Stimulated activated CD4-positive, alpha-beta T cell treated with anti-CD3 and anti-CD28 coated beads, Interleukin-15, amount 100 ng/mL, for 48 hours (primary cell): Measurements from ENCODE around the gene IL17B.
"Not testable (repeated sequence)": the region's sequence is repeated elsewhere in the genome, so short reads cannot be mapped to it uniquely, and the experiment has no call there.

Source experiments
- DNase-seq, 2 donors: peaks; one replicate each; pipeline ENCODE4 v3.0.0-alpha.2; 2020; ENCODE audit warnings: low read depth in 2 of 2

IL17B gene

GRCh38 chr5:149400304-149400703 lies 21.2 kb upstream of the IL17B start:
- no peak for DNase-seq

DNA sequence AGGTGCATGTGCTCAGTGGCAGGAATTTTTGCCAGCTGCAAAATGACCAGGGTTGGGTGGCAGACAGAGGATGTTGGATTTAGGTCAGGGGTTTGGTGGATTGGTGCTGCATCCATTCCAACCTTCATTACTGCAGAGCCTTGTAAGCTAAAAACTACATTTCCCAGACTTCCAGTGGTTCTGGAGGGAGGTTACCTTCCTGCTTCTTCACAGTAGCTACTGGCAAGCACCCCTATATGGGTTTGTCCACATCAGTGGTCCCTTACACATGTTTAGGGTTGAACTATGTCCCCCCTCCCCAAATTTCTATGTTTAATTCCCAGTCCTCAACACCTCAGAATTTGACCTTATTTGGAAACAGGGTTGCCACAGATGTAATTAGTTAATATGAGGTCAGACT lies 20.7 kb upstream of the IL17B start:
- DNase-seq: no peak

DNA sequence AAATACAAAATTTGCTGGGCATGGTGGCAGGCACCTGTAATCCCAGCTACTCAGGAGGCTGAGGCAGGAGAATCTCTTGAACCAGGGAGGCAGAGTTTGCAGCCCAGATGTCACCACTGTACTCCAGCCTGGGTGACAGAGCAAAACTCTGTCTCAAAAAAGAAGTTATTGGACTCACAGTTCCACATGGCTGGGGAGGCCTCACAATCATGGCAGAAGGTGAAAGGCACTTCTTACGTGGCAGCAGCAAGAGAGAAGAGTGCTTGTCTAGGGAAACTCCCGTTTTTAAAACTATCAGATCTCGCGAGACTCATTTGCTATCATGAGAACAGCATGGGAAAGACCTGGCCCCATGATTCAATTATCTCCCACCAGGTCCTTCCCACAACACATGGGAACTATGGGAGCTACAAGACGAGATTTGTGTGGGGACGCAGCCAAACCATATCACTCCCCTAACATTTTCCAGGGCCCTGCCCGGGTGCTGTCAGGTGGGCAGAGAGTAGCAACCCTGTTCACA lies 19.7 kb upstream of the IL17B start:
- not testable (repeated sequence) for DNase-seq

DNA sequence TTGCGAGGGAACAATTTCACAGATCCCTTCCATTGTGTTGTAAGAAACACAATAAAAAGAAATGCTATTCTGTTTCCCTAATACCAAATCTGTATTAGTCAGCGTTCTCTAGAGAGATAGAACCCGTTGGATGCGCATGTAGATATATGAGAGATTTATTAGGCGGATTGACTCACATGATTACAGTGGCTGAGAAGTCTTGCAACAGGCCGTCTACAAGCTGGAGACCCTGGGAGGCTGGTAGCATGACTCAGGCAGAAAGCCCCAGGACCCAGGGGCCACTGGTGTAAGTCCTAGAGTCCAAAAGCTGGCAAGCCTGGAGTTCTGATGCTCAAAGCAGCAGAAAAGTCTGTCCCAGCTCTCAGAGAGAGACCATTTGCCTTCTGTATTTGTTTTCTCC lies 18.4 kb upstream of the IL17B start:
- no peak for DNase-seq

DNA sequence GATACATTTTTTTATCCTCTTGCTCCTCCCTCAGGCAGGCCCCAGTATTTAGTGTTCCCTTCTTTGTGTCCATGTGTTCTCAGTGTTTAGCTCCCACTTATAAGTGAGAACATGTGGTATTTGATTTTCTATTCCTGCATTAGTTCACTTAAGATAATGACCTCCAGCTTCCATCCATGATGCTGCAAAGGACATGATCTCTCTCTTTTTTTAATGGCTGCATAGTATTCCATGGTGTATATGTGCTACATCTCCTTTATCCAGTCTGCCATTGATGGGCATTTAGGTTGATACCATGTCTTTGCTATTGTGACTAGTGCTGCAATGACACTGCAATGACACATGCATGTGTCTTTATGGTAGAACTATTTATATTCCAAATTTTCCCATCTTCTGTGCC lies 15.9 kb upstream of the IL17B start:
- DNase-seq: not testable (repeated sequence)

DNA sequence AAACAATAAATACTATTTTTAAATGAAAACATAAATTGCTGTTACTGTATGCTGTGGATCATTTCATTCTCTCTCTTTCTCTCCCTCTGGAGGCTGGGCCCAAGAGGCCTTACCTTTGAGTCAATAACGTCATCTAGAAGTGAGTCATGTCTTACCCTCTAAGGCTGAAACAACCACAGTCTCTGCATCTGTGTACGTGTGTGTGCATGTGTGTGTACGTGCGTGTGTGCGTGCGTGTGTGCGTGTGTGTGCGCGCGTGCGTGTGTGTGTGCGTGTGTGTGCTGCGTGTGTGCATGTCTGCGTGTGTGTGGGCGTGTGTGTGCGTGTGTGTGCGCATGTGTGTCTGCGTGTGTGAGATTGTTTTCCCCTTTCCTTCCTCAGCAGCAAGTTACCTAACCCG lies 13.6 kb upstream of the IL17B start:
- peak in 1 of 2 donors; percentile 4 for DNase-seq

DNA sequence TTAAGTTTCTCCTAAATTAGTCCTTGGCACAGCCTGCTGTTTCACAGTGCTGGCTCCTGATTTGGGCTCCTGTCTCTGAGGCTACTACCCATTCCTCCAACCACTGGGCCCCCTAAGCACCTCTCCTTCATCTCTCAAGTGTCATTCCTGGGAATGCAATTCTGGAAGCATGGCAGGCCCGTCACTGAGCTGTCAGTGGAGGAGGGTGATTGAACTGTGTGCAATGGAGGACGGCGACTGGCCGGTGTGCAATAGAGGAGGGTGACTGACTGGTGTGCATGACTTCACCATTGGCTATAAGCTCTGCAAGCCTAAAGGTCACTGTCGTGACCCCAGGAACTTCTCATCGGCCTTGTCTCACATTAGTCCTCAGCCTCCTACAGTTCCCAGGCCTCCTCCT lies 12.4 kb upstream of the IL17B start:
- DNase-seq: no peak

DNA sequence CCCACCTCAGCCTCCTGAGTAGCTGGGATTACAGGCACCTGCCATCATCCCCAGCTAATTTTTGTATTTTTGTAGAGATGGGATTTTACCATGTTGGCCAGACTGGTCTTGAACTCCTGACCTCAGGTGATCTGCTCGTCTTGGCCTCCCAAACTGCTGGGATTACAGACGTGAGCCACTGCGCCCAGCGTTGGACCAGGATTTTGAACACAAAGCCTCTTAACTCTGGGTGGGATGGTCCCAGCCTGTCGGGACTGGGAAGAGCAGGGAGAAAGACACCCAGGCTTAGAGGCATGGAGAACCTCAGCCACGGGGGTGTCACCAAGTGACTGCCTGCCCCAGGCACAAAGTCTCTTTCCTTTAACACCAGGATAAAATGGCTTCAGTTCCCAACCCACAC lies 12.0 kb upstream of the IL17B start:
- not testable (repeated sequence) for DNase-seq

DNA sequence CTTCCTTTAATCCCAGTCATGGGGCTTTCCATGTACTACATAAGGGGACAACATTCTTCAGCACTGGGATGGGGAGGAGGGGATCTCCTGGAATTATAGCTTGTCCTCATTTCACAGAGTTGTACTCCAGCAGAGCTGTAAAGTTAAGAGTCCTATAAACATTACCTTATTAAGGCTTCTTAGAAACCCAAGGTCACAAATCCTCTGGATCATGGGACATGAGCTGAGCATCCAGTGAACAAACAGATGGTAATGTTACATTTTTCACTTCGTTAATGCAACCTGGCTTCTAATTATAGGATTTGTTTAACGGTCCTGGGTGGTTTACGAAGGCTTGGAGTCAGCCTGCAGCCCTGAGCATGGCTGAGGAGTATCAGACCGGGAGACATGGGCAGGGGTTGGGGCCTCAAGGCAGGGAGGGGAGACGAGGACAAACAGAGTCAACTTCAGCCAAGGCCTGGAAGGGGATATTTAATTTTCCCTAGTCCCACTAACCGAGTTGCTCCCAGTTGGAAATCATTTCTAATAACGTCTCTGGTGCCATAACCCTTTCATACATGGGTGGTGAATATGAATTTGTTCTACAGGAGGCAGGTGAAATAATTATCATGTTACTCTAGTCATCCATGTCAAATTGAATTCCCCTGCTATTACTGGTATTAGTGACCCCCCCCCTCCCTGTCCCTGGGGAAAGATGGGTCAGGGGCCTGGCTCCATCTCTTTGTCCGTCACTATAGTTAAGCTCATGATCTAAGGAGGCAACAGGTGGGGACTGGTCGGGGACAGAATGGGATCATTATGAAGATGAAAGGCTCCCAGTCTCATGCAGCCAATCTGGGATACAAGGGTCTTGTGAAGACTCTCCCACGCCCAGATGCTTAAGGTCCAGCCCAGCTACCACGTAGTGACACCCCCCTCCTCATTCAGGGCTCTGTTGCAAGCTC lies 10.7 kb upstream of the IL17B start:
- no peak for DNase-seq

GRCh38 chr5:149388498-149389190 lies 9.6 kb upstream of the IL17B start:
- no peak for DNase-seq

DNA sequence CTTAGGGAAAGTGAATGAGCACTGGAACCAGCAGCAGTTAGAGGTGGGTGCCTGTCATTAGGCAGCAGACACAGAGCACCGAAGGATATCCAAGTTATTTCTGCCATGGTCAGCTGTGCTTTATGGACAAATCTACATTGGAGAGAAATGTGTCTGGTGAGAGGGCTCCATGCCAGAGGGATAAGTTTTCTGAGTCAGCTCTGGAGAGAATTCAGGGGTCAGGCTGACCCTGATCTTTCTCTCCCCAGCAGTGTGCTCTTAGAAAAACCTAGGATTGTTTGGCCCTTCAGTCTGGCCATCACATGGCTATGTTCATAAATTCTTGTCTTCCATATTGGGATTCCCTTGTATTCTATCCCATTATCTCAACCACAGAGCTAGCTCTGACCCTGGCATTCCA lies 8.9 kb upstream of the IL17B start:
- DNase-seq: no peak

DNA sequence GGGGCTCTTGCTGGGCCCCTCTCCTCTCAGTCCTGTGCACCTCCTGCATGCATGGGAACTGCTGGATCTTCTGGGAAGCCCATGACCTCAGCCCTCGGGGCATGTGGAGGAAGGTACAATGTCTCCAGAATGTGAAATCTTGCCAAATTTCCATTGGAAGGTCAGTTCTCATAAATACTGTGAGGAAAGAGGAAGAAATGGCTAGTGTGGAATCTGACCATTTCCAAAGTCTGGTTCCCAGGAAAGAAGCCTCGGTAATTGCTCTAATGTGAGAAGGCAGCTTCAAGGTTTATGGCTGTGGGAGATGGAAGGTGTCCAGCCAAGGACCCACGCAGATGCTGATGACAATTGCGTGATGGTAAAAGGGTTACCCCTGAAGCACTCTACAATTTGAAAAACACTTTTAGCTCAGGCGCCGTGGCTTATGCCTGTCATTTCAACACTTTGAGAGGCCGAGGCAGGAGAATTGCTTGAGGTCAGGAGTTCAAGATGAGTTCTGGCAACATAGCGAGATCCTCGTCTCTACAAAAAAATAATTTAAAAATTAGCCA lies 8.1 kb upstream of the IL17B start:
- DNase-seq: no peak

DNA sequence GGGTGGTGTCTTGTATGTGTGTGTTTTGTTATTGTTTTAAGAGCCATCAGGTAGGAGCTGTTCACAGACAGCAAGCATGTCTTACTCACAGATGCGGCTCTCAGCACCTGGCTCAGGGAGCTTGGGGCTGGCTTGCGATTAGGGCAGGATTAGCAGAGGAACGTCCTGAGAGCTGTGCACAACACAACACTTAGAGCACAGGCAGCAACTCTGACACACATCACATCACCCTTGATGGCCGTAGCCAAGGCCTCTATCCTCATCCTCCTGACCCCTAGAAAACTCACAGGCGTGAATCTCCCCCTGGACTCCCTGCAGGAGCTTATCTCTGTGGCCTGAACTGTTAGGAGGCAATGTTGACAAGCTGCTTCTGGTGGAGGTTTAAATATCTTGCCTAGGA lies 7.1 kb upstream of the IL17B start:
- no peak for DNase-seq

- DNase-seq: no peak
Measured at GRCh38 chr5:149383399-149383798, 4.3 kb upstream of the IL17B start.

- DNase-seq: no peak
Measured at GRCh38 chr5:149382517-149383220, 3.6 kb upstream of the IL17B start.

DNA sequence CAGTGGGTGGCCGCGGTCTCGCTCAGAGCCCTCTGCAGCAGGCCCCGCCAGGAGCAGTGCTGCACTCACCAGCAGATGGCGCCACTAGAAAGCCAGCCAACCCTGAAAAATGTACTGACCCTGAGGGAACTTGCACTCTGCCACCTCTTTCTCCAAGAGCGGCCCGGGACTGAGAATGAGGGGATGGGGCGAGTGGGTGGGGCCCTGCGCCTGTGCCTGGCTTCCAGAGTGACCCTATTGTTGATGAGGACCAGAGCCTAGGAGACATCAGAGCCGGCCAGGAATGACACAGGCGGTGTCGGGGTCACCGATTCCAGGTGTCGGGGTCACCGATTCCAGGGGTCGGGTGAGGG lies 2.9 kb upstream of the IL17B start:
- peak; percentile 54 to 67 for DNase-seq

- DNase-seq: no peak
Measured at GRCh38 chr5:149381261-149381985, 2.3 kb upstream of the IL17B start.

- DNase-seq: no peak
Measured at GRCh38 chr5:149380466-149381121, 1.5 kb upstream of the IL17B start.

- DNase-seq: no peak
Measured at GRCh38 chr5:149379818-149380374, 804 bp upstream of the IL17B start.

GRCh38 chr5:149378241-149378820 lies 761 bp downstream of the IL17B start:
- DNase-seq: no peak
